OCI-LY7 (cell line): ENCODE results near the gene TMEM234.

Experiments
- CTCF ChIP-seq: fragments of 200-600 bp; sonication (generic); conservative IDR thresholded peaks from 2 replicates; pipeline ENCODE4 v1.5.1; 2014; ENCODE audit warnings: mild to moderate bottlenecking, antibody characterized with exemption, low read length, moderate library complexity, mixed read lengths
- EZH2phosphoT487 ChIP-seq: fragments of 200-600 bp; sonication (generic); IDR thresholded peaks from 2 replicates; pipeline ENCODE4 v1.6.1; 2018; ENCODE audit warnings: low read depth, borderline replicate concordance, mild to moderate bottlenecking, mixed run types, antibody characterized with exemption, low read length, moderate library complexity, mixed read lengths

GRCh38 chr1:32187850-32188249, 34.3 kb downstream of the TMEM234 start:
- TF ChIP-seq CTCF = no peak
- TF ChIP-seq EZH2phosphoT487 = no peak
